Activated naive CD8-positive, alpha-beta T cell treated with anti-CD3 and anti-CD28 coated beads for 36 hours (primary cell): ENCODE data around the gene KDM1A. TPM values are rescaled to one million over a fixed set of nuclear protein-coding genes. Genes with fewer than 3 reads are reported as not detected.
"Not testable (repeated sequence)": the region's sequence is repeated elsewhere in the genome, so short reads cannot be mapped to it uniquely, and the experiment has no call there.

Source experiments
- DNase-seq: peaks from one replicate; pipeline ENCODE4 v3.0.0; 2021
- H3K27ac Mint-ChIP-seq: one replicate; pipeline ENCODE4 v1.8.0; 2022; ENCODE audit warnings: mild to moderate bottlenecking, moderate library complexity, mixed read lengths
- H3K27me3 Mint-ChIP-seq: one replicate; pipeline ENCODE4 v1.8.0; 2022; ENCODE audit warnings: mild to moderate bottlenecking, mixed read lengths
- H3K36me3 Mint-ChIP-seq: one replicate; pipeline ENCODE4 v1.8.0; 2021; ENCODE audit warnings: mild to moderate bottlenecking, mixed read lengths
- H3K4me1 Mint-ChIP-seq: one replicate; pipeline ENCODE4 v1.8.0; 2021; ENCODE audit warnings: mixed read lengths
- H3K4me3 Mint-ChIP-seq: one replicate; pipeline ENCODE4 v1.8.0; 2022; ENCODE audit warnings: mild to moderate bottlenecking, moderate library complexity, mixed read lengths
- H3K9me3 Mint-ChIP-seq: one replicate; pipeline ENCODE4 v1.8.0; 2022; ENCODE audit warnings: mixed read lengths
- total RNA-seq, 2 experiments: library from RNA; stranded (reverse); gene quantifications; one replicate each; pipeline ENCODE4 v1.2.3, GENCODE V29; 2021

The KDM1A gene
- 10 to 100 TPM; 79.1 to 81.6 TPM for total RNA-seq

DNA sequence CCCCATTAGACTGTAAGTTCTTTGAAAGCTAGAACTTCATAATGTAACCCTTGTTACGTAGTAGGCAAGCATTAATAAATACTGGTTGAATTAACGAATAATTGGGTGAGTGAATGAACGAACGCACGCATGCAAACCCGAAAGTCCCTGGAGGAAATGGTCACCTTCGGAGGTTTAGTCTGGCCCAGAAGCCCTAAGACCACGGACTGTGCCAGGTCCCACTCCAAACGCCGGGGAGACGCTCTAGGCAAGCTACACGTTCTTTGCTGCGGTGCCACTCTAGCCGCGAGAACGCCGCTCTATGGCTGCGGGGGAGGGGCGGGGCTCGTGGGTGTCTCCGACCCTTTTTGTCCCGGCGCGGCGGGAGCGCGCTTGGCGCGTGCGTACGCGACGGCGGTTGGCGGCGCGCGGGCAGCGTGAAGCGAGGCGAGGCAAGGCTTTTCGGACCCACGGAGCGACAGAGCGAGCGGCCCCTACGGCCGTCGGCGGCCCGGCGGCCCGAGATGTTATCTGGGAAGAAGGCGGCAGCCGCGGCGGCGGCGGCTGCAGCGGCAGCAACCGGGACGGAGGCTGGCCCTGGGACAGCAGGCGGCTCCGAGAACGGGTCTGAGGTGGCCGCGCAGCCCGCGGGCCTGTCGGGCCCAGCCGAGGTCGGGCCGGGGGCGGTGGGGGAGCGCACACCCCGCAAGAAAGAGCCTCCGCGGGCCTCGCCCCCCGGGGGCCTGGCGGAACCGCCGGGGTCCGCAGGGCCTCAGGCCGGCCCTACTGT, at the start of gene KDM1A:
Gene KDM1A (plus strand): TSS at position 375 of the 769 bp plus-strand sequence. CDS start 129 bp downstream, at position 504.
- H3K9me3 Mint-ChIP-seq = peaks cover 10% of the 10 kb centered on the region
- H3K27me3 Mint-ChIP-seq = no peaks in the 10 kb centered on the region
- peaks cover 25% of the 10 kb centered on the region for H3K36me3 Mint-ChIP-seq
- peaks cover 33% of the 10 kb centered on the region for H3K4me1 Mint-ChIP-seq
- DNase-seq = peak; percentile 95
- H3K4me3 Mint-ChIP-seq = peak within 1 kb of the TSS; percentile 94
- H3K27ac Mint-ChIP-seq = peak within 1 kb of the TSS; percentile 90

DNA sequence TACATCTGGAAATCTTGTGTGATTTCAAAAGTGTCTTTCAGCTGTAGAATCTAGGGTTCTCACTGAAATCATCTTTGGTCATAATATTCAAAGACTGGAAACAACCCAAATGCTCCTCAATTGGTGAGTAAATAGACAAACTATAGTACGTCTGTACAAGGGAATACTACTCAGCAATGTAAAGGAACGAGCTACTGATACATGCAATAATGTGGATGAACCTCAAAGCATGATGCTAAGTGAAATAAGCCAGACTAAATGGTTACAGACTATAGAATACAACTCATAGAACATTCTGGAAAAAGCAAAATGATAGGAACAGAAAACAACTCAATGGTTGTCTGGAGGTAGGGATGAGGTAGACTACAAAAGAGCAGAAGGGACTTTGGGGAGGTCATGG, 49.2 kb upstream of the KDM1A start:
- H3K9me3 Mint-ChIP-seq = peaks cover 8% of the 10 kb centered on the region
- no peaks in the 10 kb centered on the region for H3K4me1 Mint-ChIP-seq
- H3K27me3 Mint-ChIP-seq = peaks cover 55% of the 10 kb centered on the region
- peaks cover 3% of the 10 kb centered on the region for H3K36me3 Mint-ChIP-seq
- DNase-seq = no peak
- H3K27ac Mint-ChIP-seq = no peak overlapping the region
- no peak overlapping the region for H3K4me3 Mint-ChIP-seq

DNA sequence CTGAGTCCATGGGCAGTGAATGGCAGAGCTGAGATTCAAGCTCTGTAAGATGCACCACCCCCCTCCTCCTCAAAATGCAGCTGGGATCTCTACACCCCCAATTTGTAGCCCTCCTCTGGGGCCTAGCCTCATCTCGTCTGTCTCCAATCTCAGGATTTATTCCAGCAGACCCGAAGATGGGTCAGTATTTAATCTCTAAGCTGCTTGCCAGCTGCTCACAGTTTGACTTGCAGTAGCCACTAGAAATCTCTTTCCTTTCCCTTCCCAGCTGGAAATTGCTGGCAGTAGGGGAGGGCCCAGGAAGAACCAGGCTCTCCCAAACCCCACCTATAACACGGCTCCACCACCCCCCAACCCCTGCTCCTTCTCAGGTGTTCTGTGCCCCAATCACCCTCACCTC, 48.1 kb upstream of the KDM1A start:
- Mint-ChIP-seq H3K27ac (no peak overlapping the region), H3K4me1 (no peaks in the 10 kb centered on the region), H3K4me3 (no peak overlapping the region), H3K9me3 (peaks cover 6% of the 10 kb centered on the region), H3K27me3 (peaks cover 59% of the 10 kb centered on the region), H3K36me3 (peaks cover 3% of the 10 kb centered on the region)
- no peak for DNase-seq

DNA sequence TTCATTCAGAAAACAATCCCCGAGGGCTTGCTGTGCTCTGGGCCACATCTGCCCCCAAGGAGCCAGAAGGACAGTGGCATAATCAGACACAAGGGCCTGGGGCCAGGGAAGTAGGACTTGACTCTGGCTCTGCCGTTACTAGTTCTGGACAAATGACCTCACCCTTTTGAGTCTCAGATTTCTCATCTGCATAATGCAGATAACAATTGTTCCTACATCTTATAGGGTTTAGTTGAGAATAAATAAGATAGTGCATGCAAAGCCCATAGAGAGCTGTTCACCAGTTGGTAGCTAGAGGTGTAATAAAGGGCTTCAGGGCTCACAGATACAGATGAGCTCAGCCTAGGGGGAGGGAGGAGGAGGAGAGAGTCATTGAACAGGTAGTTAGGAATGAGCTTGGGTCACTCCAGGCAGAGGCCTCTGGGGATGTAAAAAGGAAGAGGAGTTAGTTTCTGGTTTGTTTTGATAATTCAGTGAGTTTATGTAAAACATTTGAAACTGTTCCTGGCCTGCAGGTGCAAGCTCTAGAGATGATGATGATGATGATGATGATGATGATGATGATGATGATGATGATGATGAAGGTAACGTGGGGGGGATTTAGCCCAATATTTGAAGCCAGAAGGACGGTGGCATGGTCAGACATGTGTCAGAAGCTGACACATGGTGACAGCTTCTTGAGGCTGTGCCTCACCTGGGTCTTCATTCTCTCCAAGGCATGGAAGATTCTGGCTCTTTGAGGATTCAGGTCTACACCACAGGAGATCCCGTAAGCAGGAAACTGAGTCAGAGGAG, 47.5 kb upstream of the KDM1A start:
- Mint-ChIP-seq H3K27ac (no peak overlapping the region), H3K4me1 (no peaks in the 10 kb centered on the region), H3K36me3 (no peaks in the 10 kb centered on the region), H3K4me3 (no peak overlapping the region), H3K27me3 (peaks cover 60% of the 10 kb centered on the region), H3K9me3 (no peaks in the 10 kb centered on the region)
- DNase-seq = no peak

DNA sequence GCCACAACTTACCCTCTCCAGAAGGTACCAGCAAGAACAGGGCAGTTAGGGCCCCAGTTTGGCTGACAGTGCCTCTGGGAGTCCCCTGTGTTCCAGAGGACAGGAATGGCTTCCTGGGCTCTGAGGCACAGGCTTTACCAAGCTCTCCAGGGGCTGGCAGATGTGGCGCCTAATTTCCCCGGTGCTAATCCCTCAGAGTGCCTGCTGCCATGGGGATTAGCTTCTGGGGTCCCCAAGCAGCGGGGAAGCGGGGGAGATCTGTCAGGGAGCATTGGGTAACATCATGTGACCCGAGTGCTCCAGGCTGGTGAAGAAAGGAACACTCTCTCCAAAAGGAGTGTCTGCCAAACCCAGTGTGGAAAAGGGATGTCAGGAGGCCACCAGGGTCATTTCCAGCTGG, 46.5 kb upstream of the KDM1A start, which contains the start of gene LACTBL1:
Gene LACTBL1 (minus strand): TSS at position 107 of the 400 bp plus-strand sequence. CDS start 550 bp downstream, outside the sequence.
- peaks cover 66% of the 10 kb centered on the region for H3K27me3 Mint-ChIP-seq
- no peaks in the 10 kb centered on the region for H3K36me3 Mint-ChIP-seq
- no peaks in the 10 kb centered on the region for H3K4me1 Mint-ChIP-seq
- H3K9me3 Mint-ChIP-seq = no peaks in the 10 kb centered on the region
- no peak for DNase-seq
- H3K27ac Mint-ChIP-seq = no peak within 1 kb of the TSS
- no peak within 1 kb of the TSS for H3K4me3 Mint-ChIP-seq

DNA sequence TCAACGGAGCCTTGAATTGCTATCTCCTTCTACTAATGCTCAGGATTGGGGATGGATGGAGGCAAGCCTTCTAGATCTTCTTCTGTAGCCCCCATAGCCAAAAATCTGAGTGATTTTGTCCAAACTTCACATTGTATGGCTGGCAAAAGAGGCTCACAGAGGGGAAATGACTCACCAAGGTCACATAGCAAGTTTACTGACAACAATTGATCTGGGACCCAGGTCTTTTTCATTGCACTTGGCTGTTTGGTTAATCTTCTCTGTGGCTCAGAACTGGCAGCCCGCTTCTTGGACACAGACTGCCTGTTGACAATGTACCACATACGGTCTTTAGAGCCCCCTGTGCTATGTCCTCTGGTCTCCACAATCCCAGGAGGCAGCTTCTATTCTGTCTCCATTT, 43.6 kb upstream of the KDM1A start:
- no peak overlapping the region for H3K27ac Mint-ChIP-seq
- peaks cover 38% of the 10 kb centered on the region for H3K27me3 Mint-ChIP-seq
- H3K4me1 Mint-ChIP-seq = no peaks in the 10 kb centered on the region
- DNase-seq = no peak
- no peak overlapping the region for H3K4me3 Mint-ChIP-seq
- H3K36me3 Mint-ChIP-seq = no peaks in the 10 kb centered on the region
- no peaks in the 10 kb centered on the region for H3K9me3 Mint-ChIP-seq

DNA sequence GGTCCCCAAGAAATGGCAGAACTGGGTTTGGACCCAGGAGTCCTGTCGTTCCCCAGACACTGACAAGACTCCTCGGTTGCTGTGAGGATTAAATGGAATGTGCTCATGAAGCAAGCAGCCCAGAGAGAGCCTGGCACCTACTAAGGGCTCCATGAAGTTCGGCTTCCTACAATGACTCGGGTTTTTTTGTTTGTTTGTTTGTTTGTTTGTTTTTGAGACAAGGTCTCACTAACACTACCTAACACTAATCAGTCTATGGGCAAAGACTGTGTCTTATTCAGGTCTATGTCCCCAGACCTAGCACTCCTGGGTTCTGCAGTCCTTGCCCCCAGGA, 43.2 kb upstream of the KDM1A start:
- no peak for DNase-seq
- no peaks in the 10 kb centered on the region for H3K9me3 Mint-ChIP-seq
- no peaks in the 10 kb centered on the region for H3K36me3 Mint-ChIP-seq
- no peaks in the 10 kb centered on the region for H3K4me1 Mint-ChIP-seq
- H3K27ac Mint-ChIP-seq = no peak overlapping the region
- H3K4me3 Mint-ChIP-seq = no peak overlapping the region
- peaks cover 38% of the 10 kb centered on the region for H3K27me3 Mint-ChIP-seq

DNA sequence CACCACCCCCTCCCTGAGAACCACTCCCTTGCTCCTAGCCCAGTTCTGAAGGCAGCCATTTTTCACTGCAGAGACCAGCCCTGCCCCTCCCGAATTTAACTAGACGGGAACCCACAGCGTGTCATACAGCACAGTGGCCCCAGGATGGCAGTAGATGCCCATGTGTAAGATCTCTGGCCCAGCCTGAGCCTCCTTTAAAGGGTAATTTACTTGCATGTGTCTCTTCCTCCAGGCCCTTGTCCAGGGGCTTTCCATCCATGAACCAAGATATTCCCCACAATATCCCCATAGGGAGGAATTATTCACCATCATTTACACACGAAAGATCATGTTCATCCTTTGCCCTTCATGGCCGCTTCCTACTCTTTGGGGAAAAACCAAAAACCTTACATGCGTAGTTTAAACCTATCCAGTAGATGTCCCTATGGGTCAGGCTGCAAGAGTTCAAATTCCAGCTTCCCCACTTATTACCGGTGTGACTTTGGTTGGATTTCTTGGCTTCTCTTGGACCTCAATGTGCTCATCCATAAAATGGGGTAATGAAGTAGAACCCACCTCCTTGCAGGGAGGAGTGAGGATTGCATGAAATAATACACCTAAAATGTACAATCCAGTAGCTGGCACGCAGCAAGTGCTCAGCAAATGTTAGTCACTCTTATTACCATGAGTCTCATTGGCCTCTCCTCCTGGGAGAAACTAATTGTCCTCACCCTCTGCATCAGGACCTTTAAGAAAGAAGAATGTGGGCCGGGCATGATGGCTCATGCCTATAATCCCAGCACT, 42.6 kb upstream of the KDM1A start:
- Mint-ChIP-seq H3K36me3 (no peaks in the 10 kb centered on the region), H3K27ac (no peak overlapping the region)

DNA sequence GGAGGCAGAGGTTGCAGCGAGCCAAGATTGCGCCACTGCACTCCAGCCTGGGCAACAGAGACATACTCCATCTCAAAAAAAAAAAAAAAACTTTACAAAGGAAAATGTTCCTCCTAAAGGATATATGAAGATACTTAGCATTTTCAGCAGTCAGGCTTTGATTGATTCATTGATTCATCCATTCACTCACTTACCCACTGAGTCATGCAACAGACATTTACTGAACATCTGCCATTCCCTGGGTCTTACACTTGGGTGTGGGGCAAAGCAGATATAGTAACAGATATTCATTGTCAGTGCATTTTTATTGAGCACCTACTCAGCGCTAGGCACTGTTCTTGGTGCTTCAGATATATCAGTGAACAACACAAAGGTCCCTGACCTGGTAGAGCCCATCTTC, 41.0 kb upstream of the KDM1A start:
- Mint-ChIP-seq H3K4me3 (no peak overlapping the region), H3K36me3 (no peaks in the 10 kb centered on the region), H3K27ac (no peak overlapping the region), H3K27me3 (peaks cover 31% of the 10 kb centered on the region), H3K4me1 (no peaks in the 10 kb centered on the region), H3K9me3 (no peaks in the 10 kb centered on the region)
- DNase-seq = no peak

More for the DNA sequence above, 42.6 kb upstream of the KDM1A start:
- DNase-seq = peak; percentile 52
- Mint-ChIP-seq H3K27me3 (peaks cover 39% of the 10 kb centered on the region), H3K9me3 (no peaks in the 10 kb centered on the region), H3K4me1 (no peaks in the 10 kb centered on the region), H3K4me3 (no peak overlapping the region)

DNA sequence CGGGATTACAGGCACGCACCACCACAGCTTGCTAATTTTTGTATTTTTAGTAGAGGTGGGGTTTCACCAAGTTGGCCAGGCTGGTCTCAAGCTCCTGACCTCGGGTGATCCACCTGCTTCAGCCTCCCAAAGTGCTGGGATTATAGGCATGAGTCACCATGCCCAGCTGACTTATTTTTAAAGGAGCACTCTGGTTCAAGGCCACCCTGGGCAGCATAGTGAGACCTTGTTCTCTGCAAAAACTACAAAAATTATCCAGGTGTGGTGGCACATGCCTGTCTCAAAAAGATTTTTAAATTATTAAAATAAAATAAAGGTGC, 38.8 kb upstream of the KDM1A start:
- not testable (repeated sequence) for H3K36me3 Mint-ChIP-seq, H3K4me1 Mint-ChIP-seq, H3K4me3 Mint-ChIP-seq, H3K27ac Mint-ChIP-seq, DNase-seq, H3K9me3 Mint-ChIP-seq
- peaks cover 23% of the 10 kb centered on the region for H3K27me3 Mint-ChIP-seq

DNA sequence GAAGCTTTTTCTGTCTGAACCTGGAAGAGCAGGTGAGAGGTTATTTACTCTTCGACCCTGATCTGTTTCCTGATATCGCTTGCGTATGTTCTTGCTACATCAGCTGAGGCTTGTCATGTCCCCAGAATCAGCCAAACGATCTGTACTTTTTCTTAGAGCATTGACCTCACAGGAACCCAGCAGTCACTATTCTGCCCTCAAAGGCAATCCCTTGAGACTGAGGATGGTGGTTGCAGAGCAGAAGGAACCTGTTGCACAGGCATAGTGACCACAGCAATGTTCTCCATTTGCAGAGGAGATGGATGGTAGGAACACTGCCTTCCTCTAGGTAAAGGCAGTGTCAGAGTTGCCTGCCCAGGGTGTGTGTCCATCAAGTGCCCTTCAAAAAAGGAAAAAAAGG, 35.3 kb upstream of the KDM1A start:
- no peak for DNase-seq
- Mint-ChIP-seq H3K9me3 (no peaks in the 10 kb centered on the region), H3K4me1 (no peaks in the 10 kb centered on the region), H3K4me3 (no peak overlapping the region), H3K27me3 (peaks cover 8% of the 10 kb centered on the region), H3K27ac (no peak overlapping the region), H3K36me3 (no peaks in the 10 kb centered on the region)

DNA sequence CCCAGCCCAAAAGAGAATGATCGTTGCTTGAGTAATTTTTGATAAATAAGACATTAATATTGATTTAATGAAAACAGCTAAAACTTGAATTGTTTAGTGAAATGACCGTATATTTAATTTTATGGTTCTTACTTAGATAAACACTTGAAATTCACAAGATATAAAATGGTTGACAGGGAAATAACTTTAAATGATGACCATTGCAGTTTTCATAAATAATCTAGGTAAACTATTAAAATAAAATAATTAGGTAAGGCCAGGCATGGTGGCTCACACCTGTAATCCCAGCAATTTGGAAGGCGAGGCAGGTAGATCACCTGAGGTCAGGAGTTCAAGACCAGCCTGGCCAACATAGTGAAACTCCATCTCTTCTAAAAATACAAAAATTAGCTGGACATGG, 26.9 kb upstream of the KDM1A start:
- DNase-seq, H3K36me3 Mint-ChIP-seq, H3K27me3 Mint-ChIP-seq, H3K4me3 Mint-ChIP-seq, H3K27ac Mint-ChIP-seq, H3K4me1 Mint-ChIP-seq: not testable (repeated sequence)
- H3K9me3 Mint-ChIP-seq = peaks cover 12% of the 10 kb centered on the region

DNA sequence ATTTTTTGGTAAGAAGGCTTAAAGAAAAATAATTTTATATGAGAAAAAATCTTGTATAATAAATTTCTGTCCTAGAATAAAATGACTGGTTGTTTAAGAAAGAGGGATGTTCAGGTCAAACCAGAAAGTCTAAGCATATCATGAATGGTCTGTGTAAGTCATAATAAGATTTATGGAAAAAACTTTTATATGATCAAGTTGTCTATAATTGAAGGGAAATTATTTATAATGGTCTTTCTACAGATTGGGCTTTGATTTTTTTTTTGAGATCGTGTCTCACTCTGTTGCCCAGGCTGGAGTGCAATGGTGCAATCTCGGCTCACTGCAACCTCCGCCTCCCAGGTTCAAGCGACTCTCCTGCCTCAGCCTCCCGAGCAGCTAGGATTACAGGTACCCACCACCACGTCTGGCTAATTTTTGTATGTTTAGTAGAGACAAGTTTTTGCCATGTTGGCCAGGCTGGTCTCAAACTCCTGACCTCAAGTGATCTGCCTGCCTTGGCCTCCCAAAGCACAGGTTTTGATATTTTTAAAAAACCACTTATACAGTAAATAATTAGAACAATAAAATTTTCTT, 26.0 kb upstream of the KDM1A start:
- not testable (repeated sequence) for H3K4me1 Mint-ChIP-seq, H3K36me3 Mint-ChIP-seq, H3K27me3 Mint-ChIP-seq

DNA sequence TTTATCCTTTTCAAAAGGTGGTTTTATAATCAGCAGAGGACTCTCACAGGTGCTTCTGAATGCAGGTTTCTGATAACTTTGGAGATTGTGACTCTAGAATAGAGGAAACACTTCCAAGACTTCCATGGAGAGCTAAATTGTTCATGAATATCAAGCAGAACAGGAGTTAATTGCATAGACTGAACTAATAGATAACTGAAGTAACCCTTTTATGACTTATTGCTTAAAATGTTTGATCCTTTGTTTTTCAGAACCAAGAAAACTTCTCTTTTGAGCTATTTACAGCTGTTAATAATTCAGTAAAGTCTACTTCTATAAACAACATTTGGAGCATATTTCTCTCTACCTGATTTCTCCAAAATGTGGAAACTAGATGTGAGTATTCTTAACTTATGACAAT, 23.5 kb upstream of the KDM1A start:
- Mint-ChIP-seq H3K36me3 (peaks cover 2% of the 10 kb centered on the region), H3K27ac (no peak overlapping the region)

More for the DNA sequence above, 26.0 kb upstream of the KDM1A start:
- H3K9me3 Mint-ChIP-seq = peaks cover 12% of the 10 kb centered on the region
- H3K4me3 Mint-ChIP-seq, DNase-seq, H3K27ac Mint-ChIP-seq: not testable (repeated sequence)

DNA sequence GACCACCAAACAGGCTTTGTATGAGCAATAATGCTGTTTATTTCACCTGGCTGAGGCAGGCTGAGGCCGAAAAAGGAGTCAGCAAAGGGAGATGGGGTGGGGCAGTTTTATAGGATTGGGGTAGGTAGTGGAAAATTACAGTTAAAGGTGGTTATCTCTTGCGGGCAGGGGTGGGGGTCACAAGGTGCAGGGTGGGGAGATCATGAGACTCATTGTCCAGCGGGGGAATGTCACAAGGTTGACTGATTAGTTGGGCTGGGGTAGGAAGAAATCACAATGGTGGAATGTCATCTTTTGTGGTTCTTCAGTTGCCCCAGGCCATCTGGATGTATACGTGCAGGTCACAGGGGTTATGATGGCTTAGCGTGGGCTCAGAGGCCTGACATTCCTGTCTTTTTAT, 21.7 kb upstream of the KDM1A start:
- H3K27me3 Mint-ChIP-seq, H3K4me1 Mint-ChIP-seq, DNase-seq, H3K27ac Mint-ChIP-seq, H3K36me3 Mint-ChIP-seq, H3K4me3 Mint-ChIP-seq: not testable (repeated sequence)
- peaks cover 12% of the 10 kb centered on the region for H3K9me3 Mint-ChIP-seq

More for the DNA sequence above, 23.5 kb upstream of the KDM1A start:
- DNase-seq = no peak
- no peak overlapping the region for H3K4me3 Mint-ChIP-seq
- peaks cover 12% of the 10 kb centered on the region for H3K9me3 Mint-ChIP-seq
- no peaks in the 10 kb centered on the region for H3K4me1 Mint-ChIP-seq
- H3K27me3 Mint-ChIP-seq = no peaks in the 10 kb centered on the region
